Large intestine (tissue), 12 donors: ENCODE results near the gene BORCS5. TPM values are rescaled to one million over a fixed set of nuclear protein-coding genes. Genes with fewer than 3 reads are reported as not detected.
"Not testable (repeated sequence)": the region's sequence is repeated elsewhere in the genome, so short reads cannot be mapped to it uniquely, and the experiment has no call there.

Experiments
- DNase-seq, 2 donors: peaks; one replicate each; pipeline versions ENCODE4 v3.0.0 to v3.0.0-alpha.2; 2013
- H3K27ac ChIP-seq: one replicate; pipeline ENCODE4 v1.5.1; 2013; ENCODE audit warnings: low read length
- H3K27me3 ChIP-seq: 2 replicates; pipeline ENCODE4 v1.6.1; 2013; ENCODE audit warnings: low read length; ENCODE audit not compliant: control insufficient read depth, insufficient read depth
- H3K36me3 ChIP-seq: 2 replicates; pipeline ENCODE4 v1.6.1; 2013; ENCODE audit warnings: low read length; ENCODE audit not compliant: control insufficient read depth, insufficient read depth
- H3K4me1 ChIP-seq: one replicate; pipeline ENCODE4 v1.6.1; 2013; ENCODE audit warnings: low read length; ENCODE audit not compliant: control insufficient read depth, insufficient read depth
- H3K4me3 ChIP-seq: one replicate; pipeline ENCODE4 v1.5.1; 2013; ENCODE audit warnings: low read length
- H3K9me3 ChIP-seq: one replicate; pipeline ENCODE4 v1.6.1; 2013; ENCODE audit warnings: mild to moderate bottlenecking, low read depth, low read length, moderate library complexity; ENCODE audit not compliant: control insufficient read depth
- WGBS: methylation state at CpG from one replicate; pipeline ENCODE4 v1.1.5; 2013; ENCODE audit warnings: low lambda C conversion rate; ENCODE audit not compliant: insufficient coverage; 5-methylcytosine and 5-hydroxymethylcytosine counted together
- long read RNA-seq, 11 donors: transcript quantifications; one replicate each; lab custom pipeline, GENCODE V29; 2026
- polyA plus RNA-seq: library from polyadenylated mRNA; unstranded; fragments of 120-200 nt; gene quantifications from one replicate; pipeline ENCODE4 v1.2.1, GENCODE V29; 2013

BORCS5 gene
- polyA plus RNA-seq, result 6.4 TPM
- long read RNA-seq, donor 1, full-length matches to known transcripts, result 2 of 2 reads
- long read RNA-seq, donor 1, partial matches to known transcripts, result 0 of 2 reads
- long read RNA-seq, donor 1, other reads (novel, unspliced or antisense), result 0 of 2 reads
- long read RNA-seq, donor 2, full-length matches to known transcripts, result 3 of 3 reads
- long read RNA-seq, donor 2, partial matches to known transcripts, result 0 of 3 reads
- long read RNA-seq, donor 2, other reads (novel, unspliced or antisense), result 0 of 3 reads
- long read RNA-seq, donor 3, result 0 reads
- long read RNA-seq, donor 4, partial matches to known transcripts, result 0 of 1 reads
- long read RNA-seq, donor 4, other reads (novel, unspliced or antisense), result 0 of 1 reads
- long read RNA-seq, donor 5, full-length matches to known transcripts, result 2 of 2 reads
- long read RNA-seq, donor 5, partial matches to known transcripts, result 0 of 2 reads
- long read RNA-seq, donor 5, other reads (novel, unspliced or antisense), result 0 of 2 reads
- long read RNA-seq, donor 6, full-length matches to known transcripts, result 7 of 7 reads
- long read RNA-seq, donor 6, partial matches to known transcripts, result 0 of 7 reads
- long read RNA-seq, donor 6, other reads (novel, unspliced or antisense), result 0 of 7 reads
- long read RNA-seq, donor 7, full-length matches to known transcripts, result 3 of 3 reads
- long read RNA-seq, donor 7, partial matches to known transcripts, result 0 of 3 reads
- long read RNA-seq, donor 7, other reads (novel, unspliced or antisense), result 0 of 3 reads
- long read RNA-seq, donor 8, full-length matches to known transcripts, result 3 of 3 reads
- long read RNA-seq, donor 8, partial matches to known transcripts, result 0 of 3 reads
- long read RNA-seq, donor 8, other reads (novel, unspliced or antisense), result 0 of 3 reads
- long read RNA-seq, donor 9, full-length matches to known transcripts, result 3 of 3 reads
- long read RNA-seq, donor 9, partial matches to known transcripts, result 0 of 3 reads
- long read RNA-seq, donor 9, other reads (novel, unspliced or antisense), result 0 of 3 reads
- long read RNA-seq, donor 10, full-length matches to known transcripts, result 3 of 3 reads
- long read RNA-seq, donor 10, partial matches to known transcripts, result 0 of 3 reads
- long read RNA-seq, donor 10, other reads (novel, unspliced or antisense), result 0 of 3 reads
- long read RNA-seq, donor 11, full-length matches to known transcripts, result 2 of 2 reads
- long read RNA-seq, donor 11, partial matches to known transcripts, result 0 of 2 reads
- long read RNA-seq, donor 11, other reads (novel, unspliced or antisense), result 0 of 2 reads

GRCh38 chr12:12356896-12357718 is at the start of gene BORCS5:
BORCS5 (plus strand) TSS chr12:12357078; CDS start chr12:12357452, 374 bp downstream.
- no CpG with 5 or more reads among the region's 72 CpGs for WGBS
- Histone ChIP-seq H3K4me1 (peaks cover 8% of the 10 kb centered on the region), H3K27me3 (no peaks in the 10 kb centered on the region), H3K36me3 (no peaks in the 10 kb centered on the region), H3K9me3 (no peaks in the 10 kb centered on the region), H3K4me3 (peak within 1 kb of the TSS; percentile 71), H3K27ac (peak within 1 kb of the TSS; percentile 90)
- DNase-seq, result peak; percentile 96 to 98

- not testable (repeated sequence) for H3K27ac ChIP-seq, H3K9me3 ChIP-seq, H3K36me3 ChIP-seq, DNase-seq, H3K4me3 ChIP-seq, H3K27me3 ChIP-seq
- peaks cover 33% of the 10 kb centered on the region for H3K4me1 ChIP-seq
- no CpG with 5 or more reads among the region's 10 CpGs for WGBS
Observed at GRCh38 chr12:12310695-12311094, 46.2 kb upstream of the BORCS5 start.

DNA sequence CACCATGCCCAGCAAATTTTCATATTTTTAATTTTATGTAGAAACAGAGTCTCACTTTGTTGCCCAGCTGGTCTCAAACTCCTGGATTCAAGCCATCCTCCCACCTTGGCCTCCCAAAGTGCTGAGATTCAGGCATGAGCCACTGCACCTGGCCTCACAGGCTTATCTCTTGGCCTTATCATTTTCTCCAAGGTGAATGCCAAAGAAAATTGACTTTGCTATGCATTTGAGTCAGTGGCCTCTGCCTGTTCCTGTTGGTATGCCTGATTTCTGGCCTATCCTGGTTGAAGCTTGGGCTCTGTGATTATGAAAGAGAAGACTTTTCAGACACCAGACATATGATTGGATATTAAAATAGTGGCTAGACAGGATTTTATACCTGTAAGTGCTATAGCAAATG is 41.0 kb upstream of the BORCS5 start:
- H3K4me3 ChIP-seq, result no peak overlapping the region
- DNase-seq, result peak in 1 of 2 donors; percentile 47
- H3K36me3 ChIP-seq, result no peaks in the 10 kb centered on the region
- peaks cover 39% of the 10 kb centered on the region for H3K4me1 ChIP-seq
- H3K27ac ChIP-seq, result peak overlapping the region; percentile 39
- H3K9me3 ChIP-seq, result no peaks in the 10 kb centered on the region
- no peaks in the 10 kb centered on the region for H3K27me3 ChIP-seq

GRCh38 chr12:12319451-12320183 is 37.3 kb upstream of the BORCS5 start:
- H3K27me3 ChIP-seq, result no peaks in the 10 kb centered on the region
- DNase-seq, result peak in 1 of 2 donors; percentile 10
- peak overlapping the region; percentile 17 for H3K27ac ChIP-seq
- WGBS, result 70% methylated on average over 2 of the region's 9 CpGs
- peaks cover 32% of the 10 kb centered on the region for H3K4me1 ChIP-seq
- H3K9me3 ChIP-seq, result no peaks in the 10 kb centered on the region
- H3K36me3 ChIP-seq, result no peaks in the 10 kb centered on the region
- H3K4me3 ChIP-seq, result no peak overlapping the region

GRCh38 chr12:12323118-12323517 is 33.8 kb upstream of the BORCS5 start:
- no peak for DNase-seq
- Histone ChIP-seq H3K4me3 (no peak overlapping the region), H3K27me3 (no peaks in the 10 kb centered on the region), H3K9me3 (no peaks in the 10 kb centered on the region), H3K27ac (no peak overlapping the region), H3K36me3 (no peaks in the 10 kb centered on the region), H3K4me1 (peaks cover 17% of the 10 kb centered on the region)
- WGBS, result no CpG with 5 or more reads among the region's 4 CpGs

DNA sequence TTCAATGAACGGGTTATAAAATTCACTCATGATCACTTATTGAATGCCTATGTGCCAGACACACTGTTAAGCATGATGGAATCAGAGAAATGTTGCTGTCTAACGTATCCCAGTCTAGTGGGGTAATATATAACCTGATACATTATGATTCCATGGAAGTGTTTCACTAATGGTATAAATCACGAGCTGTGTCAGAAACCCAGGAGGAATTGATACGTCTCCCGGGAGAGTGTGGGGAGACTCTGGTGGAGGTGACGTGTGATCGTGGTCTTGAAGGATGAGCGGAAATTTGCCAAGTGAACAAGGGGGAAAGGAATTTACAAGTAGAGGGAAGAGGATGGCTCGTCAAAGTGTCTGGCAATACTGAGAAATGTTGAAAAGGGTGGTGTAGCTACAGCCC is 33.3 kb upstream of the BORCS5 start:
- Histone ChIP-seq H3K9me3 (no peaks in the 10 kb centered on the region), H3K27ac (no peak overlapping the region), H3K27me3 (no peaks in the 10 kb centered on the region), H3K4me1 (peaks cover 17% of the 10 kb centered on the region), H3K36me3 (no peaks in the 10 kb centered on the region), H3K4me3 (no peak overlapping the region)
- 100% methylated on average over 5 of the region's 9 CpGs for WGBS
- DNase-seq, result no peak

GRCh38 chr12:12326262-12326661 is 30.6 kb upstream of the BORCS5 start:
- peaks cover 2% of the 10 kb centered on the region for H3K4me1 ChIP-seq
- peaks cover 8% of the 10 kb centered on the region for H3K36me3 ChIP-seq
- H3K27ac ChIP-seq, result no peak overlapping the region
- no CpG with 5 or more reads among the region's 3 CpGs for WGBS
- no peaks in the 10 kb centered on the region for H3K27me3 ChIP-seq
- H3K9me3 ChIP-seq, result no peaks in the 10 kb centered on the region
- H3K4me3 ChIP-seq, result no peak overlapping the region
- no peak for DNase-seq

- peak in 1 of 2 donors; percentile 62 for DNase-seq
- Histone ChIP-seq H3K9me3 (no peaks in the 10 kb centered on the region), H3K27me3 (no peaks in the 10 kb centered on the region), H3K4me3 (no peak overlapping the region), H3K36me3 (peaks cover 8% of the 10 kb centered on the region), H3K4me1 (peaks cover 12% of the 10 kb centered on the region), H3K27ac (no peak overlapping the region)
- WGBS, result no CpG with 5 or more reads among the region's 1 CpG
Observed at GRCh38 chr12:12327802-12328201, 29.1 kb upstream of the BORCS5 start.

DNA sequence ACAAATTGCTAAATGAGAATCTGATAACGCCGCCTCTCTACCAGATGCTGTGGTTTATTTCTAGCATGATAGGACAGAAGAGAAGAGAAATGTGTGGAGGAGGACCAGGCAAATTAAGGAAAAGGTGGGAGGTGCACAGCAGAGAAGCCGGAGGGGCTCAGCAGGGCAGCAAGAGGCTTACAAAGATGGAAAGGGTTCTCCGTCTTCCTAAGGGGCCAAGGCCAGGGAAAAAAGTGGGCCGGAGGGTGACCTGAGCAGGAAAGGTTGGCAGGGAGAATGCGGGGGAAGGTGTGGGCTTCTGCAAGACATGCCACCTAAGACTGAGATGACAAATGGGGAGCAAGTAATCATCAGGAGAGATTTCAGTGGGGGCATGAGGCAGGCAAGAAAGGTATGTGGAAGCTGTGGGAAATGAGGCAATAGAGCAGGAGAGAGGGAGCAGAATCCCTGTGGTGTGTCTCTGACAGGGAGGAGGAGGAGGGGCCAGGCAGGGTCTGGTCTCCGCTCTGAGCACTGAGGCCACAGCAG is 25.6 kb upstream of the BORCS5 start:
- H3K36me3 ChIP-seq, result peaks cover 8% of the 10 kb centered on the region
- H3K27me3 ChIP-seq, result no peaks in the 10 kb centered on the region
- peaks cover 18% of the 10 kb centered on the region for H3K4me1 ChIP-seq
- no peak for DNase-seq
- no peaks in the 10 kb centered on the region for H3K9me3 ChIP-seq
- H3K4me3 ChIP-seq, result no peak overlapping the region
- peak overlapping the region; percentile 60 for H3K27ac ChIP-seq
- 100% methylated on average over 2 of the region's 7 CpGs for WGBS
